Type B pancreatic cell (in vitro differentiated cells): Measurements from ENCODE around the gene BSG. TPM values are rescaled to one million over a fixed set of nuclear protein-coding genes. Genes with fewer than 3 reads are reported as not detected.

Experiments used
- DNase-seq: peaks from one replicate; pipeline ENCODE4 v3.0.0; 2021; ENCODE audit warnings: mixed read lengths; ENCODE audit not compliant: unreplicated experiment; ENCODE audit errors: extremely low spot score
- H3K27ac Mint-ChIP-seq: 2 replicates; pipeline ENCODE4 v1.8.0; 2021; ENCODE audit warnings: mild to moderate bottlenecking, mixed read lengths
- H3K27me3 Mint-ChIP-seq: 2 replicates; pipeline ENCODE4 v1.8.0; 2021; ENCODE audit warnings: mixed read lengths
- H3K36me3 Mint-ChIP-seq: 2 replicates; pipeline ENCODE4 v1.8.0; 2021; ENCODE audit warnings: mixed read lengths
- H3K4me1 Mint-ChIP-seq: one replicate; pipeline ENCODE4 v1.8.0; 2021; ENCODE audit warnings: mixed read lengths; ENCODE audit not compliant: unreplicated experiment
- H3K4me3 Mint-ChIP-seq: 2 replicates; pipeline ENCODE4 v1.8.0; 2021; ENCODE audit warnings: mild to moderate bottlenecking, mixed read lengths
- H3K9me3 Mint-ChIP-seq: 2 replicates; pipeline ENCODE4 v1.8.0; 2021; ENCODE audit warnings: mixed read lengths
- CTCF ChIP-seq: fragments of 200-600 bp; sonication (generic); conservative IDR thresholded peaks from 2 replicates; pipeline ENCODE4 v1.5.0; 2021; ENCODE audit warnings: antibody characterized with exemption, mild to moderate bottlenecking
- total RNA-seq: library from RNA; stranded (reverse); gene quantifications from 2 replicates; pipeline ENCODE4 v1.2.1, GENCODE V29; 2021; ENCODE audit warnings: low replicate concordance

The BSG gene
- total RNA-seq, 1 donor from 2014 or later, result 522 TPM

GRCh38 chr19:616747-617526 is 44.5 kb downstream of the BSG start:
- H3K27ac Mint-ChIP-seq, result no peak overlapping the region

GRCh38 chr19:617551-618246 is 45.3 kb downstream of the BSG start:
- DNase-seq, result no peak

More at GRCh38 chr19:616747-617526, 44.5 kb downstream of the BSG start:
- no peak overlapping the region for H3K4me3 Mint-ChIP-seq
- H3K4me1 Mint-ChIP-seq, result no peaks in the 10 kb centered on the region
- DNase-seq, result no peak
- TF ChIP-seq CTCF, result no peak
- peaks cover 10% of the 10 kb centered on the region for H3K36me3 Mint-ChIP-seq
- H3K9me3 Mint-ChIP-seq, result no peaks in the 10 kb centered on the region
- no peaks in the 10 kb centered on the region for H3K27me3 Mint-ChIP-seq

GRCh38 chr19:618247-618619 is 45.8 kb downstream of the BSG start:
- H3K4me1 Mint-ChIP-seq, result no peaks in the 10 kb centered on the region
- no peak overlapping the region for H3K27ac Mint-ChIP-seq
- H3K27me3 Mint-ChIP-seq, result no peaks in the 10 kb centered on the region
- no peak overlapping the region for H3K4me3 Mint-ChIP-seq
- H3K36me3 Mint-ChIP-seq, result peaks cover 10% of the 10 kb centered on the region
- H3K9me3 Mint-ChIP-seq, result no peaks in the 10 kb centered on the region
- DNase-seq, result no peak
- no peak for TF ChIP-seq CTCF

More at GRCh38 chr19:617551-618246, 45.3 kb downstream of the BSG start:
- H3K27me3 Mint-ChIP-seq, result no peaks in the 10 kb centered on the region
- H3K27ac Mint-ChIP-seq, result no peak overlapping the region
- H3K4me3 Mint-ChIP-seq, result no peak overlapping the region
- no peak for TF ChIP-seq CTCF
- no peaks in the 10 kb centered on the region for H3K9me3 Mint-ChIP-seq
- peaks cover 10% of the 10 kb centered on the region for H3K36me3 Mint-ChIP-seq
- no peaks in the 10 kb centered on the region for H3K4me1 Mint-ChIP-seq

GRCh38 chr19:618674-619285 is 46.4 kb downstream of the BSG start:
- no peak for TF ChIP-seq CTCF
- Mint-ChIP-seq H3K27me3 (no peaks in the 10 kb centered on the region), H3K4me3 (no peak overlapping the region), H3K4me1 (no peaks in the 10 kb centered on the region), H3K9me3 (no peaks in the 10 kb centered on the region), H3K27ac (no peak overlapping the region), H3K36me3 (peaks cover 11% of the 10 kb centered on the region)
- DNase-seq, result no peak

- Mint-ChIP-seq H3K27me3 (no peaks in the 10 kb centered on the region), H3K9me3 (no peaks in the 10 kb centered on the region), H3K27ac (no peak overlapping the region), H3K4me3 (no peak overlapping the region), H3K36me3 (peaks cover 11% of the 10 kb centered on the region), H3K4me1 (no peaks in the 10 kb centered on the region)
- no peak for DNase-seq
- TF ChIP-seq CTCF, result no peak
Observed at GRCh38 chr19:619286-620002, 47.0 kb downstream of the BSG start.
